CD4-positive, alpha-beta T cell (primary cell): ENCODE results near the gene NRXN3. TPM values are rescaled to one million over a fixed set of nuclear protein-coding genes. Genes with fewer than 3 reads are reported as not detected.

Experiments
- ATAC-seq: fragments of 200-7000 bp; cut with Tn5 transposase; one replicate; pipeline ENCODE4 v1.10.0; 2022; ENCODE audit warnings: mild to moderate bottlenecking; ENCODE audit not compliant: poor library complexity
- CTCF ChIA-PET: fragments of 350-600 bp; sonication (Branson Sonifier 250); formaldehyde crosslinking; loops from one replicate; lab custom pipeline; 2021; ENCODE audit warnings: antibody characterized with exemption, inconsistent platforms; lab: Charles Lee
- POLR2A ChIA-PET: fragments of 350-600 bp; sonication (Branson Sonifier 250); formaldehyde crosslinking; loops from one replicate; lab custom pipeline; 2021; ENCODE audit warnings: antibody characterized with exemption, inconsistent platforms; lab: Charles Lee
- DNase-seq, 14 experiments: peaks; one replicate each; pipeline ENCODE4 v3.0.0-alpha.2; 2013 to 2020; ENCODE audit warnings: mixed read lengths in 2 of 14
- H3K27ac ChIP-seq, 2 donors: one replicate each; pipeline versions ENCODE4 v1.5.1 to v1.7.0; 2013; ENCODE audit warnings: low read length in 2 of 2, low read depth in 1 of 2, mild to moderate bottlenecking in 1 of 2
- H3K27me3 ChIP-seq, 2 experiments: 1 replicate in 1 of 2; 2 replicates in 1 of 2; pipeline versions ENCODE4 v1.6.1 to v1.7.0; 2013; ENCODE audit warnings: low read length in 2 of 2, control low read depth in 1 of 2, mild to moderate bottlenecking in 1 of 2, moderate library complexity in 1 of 2; ENCODE audit not compliant: insufficient read depth in 2 of 2, control insufficient read depth in 1 of 2
- H3K36me3 ChIP-seq: one replicate; pipeline ENCODE4 v1.6.1; 2013; ENCODE audit warnings: low read length, control low read depth; ENCODE audit not compliant: insufficient read depth
- H3K4me1 ChIP-seq: one replicate; pipeline ENCODE4 v1.6.1; 2013; ENCODE audit warnings: low read length, control low read depth; ENCODE audit not compliant: insufficient read depth
- H3K4me3 ChIP-seq: one replicate; pipeline ENCODE4 v1.5.1; 2013; ENCODE audit warnings: mild to moderate bottlenecking, low read length, moderate library complexity
- H3K9me3 ChIP-seq, 2 experiments: 1 replicate in 1 of 2; 2 replicates in 1 of 2; pipeline versions ENCODE4 v1.6.1 to v1.7.0; 2013; ENCODE audit warnings: low read length in 2 of 2, mild to moderate bottlenecking in 2 of 2, control low read depth in 1 of 2, moderate library complexity in 1 of 2; ENCODE audit not compliant: control insufficient read depth in 1 of 2, insufficient read depth in 1 of 2
- H3K27ac Mint-ChIP-seq: one replicate; pipeline ENCODE4 v1.8.0; 2020; ENCODE audit warnings: mixed read lengths
- H3K27me3 Mint-ChIP-seq: one replicate; pipeline ENCODE4 v1.8.0; 2021; ENCODE audit warnings: mixed read lengths
- H3K36me3 Mint-ChIP-seq: one replicate; pipeline ENCODE4 v1.8.0; 2021; ENCODE audit warnings: low read depth, mixed read lengths
- H3K4me1 Mint-ChIP-seq: one replicate; pipeline ENCODE4 v1.8.0; 2021; ENCODE audit warnings: low read depth, mixed read lengths
- H3K4me3 Mint-ChIP-seq: one replicate; pipeline ENCODE4 v1.8.0; 2020; ENCODE audit warnings: mild to moderate bottlenecking, mixed read lengths
- H3K9me3 Mint-ChIP-seq: one replicate; pipeline ENCODE4 v1.8.0; 2020; ENCODE audit warnings: mixed read lengths
- CTCF ChIP-seq: fragments of 200-600 bp; IDR thresholded peaks from one replicate; pipeline ENCODE4 v1.8.0; 2022; ENCODE audit warnings: antibody characterized with exemption, mild to moderate bottlenecking
- intact Hi-C, 2 experiments: fragments of 100-400 bp; cut with DNase I in 1 of 2; cut with micrococcal nuclease in 1 of 2; formaldehyde crosslinking; loops; one replicate each; pipeline versions ENCODE4 v1.15.1 to v1.9.0; 2023 to 2025; cut with DNase I, micrococcal nuclease
- total RNA-seq, 174 experiments: library from RNA in 2 of 174; stranded (reverse) in 2 of 174; gene quantifications; one replicate each; pipeline ENCODE4 v1.2.3 and lab custom pipeline; 2021 to 2026

Gene NRXN3
- total RNA-seq, 2 experiments from 2014 or later, result not detected

GRCh38 chr14:78917462-78917861 lies 747.3 kb downstream of the NRXN3 start:
- Histone ChIP-seq H3K9me3 (no peaks in the 10 kb centered on the region), H3K4me3 (no peak overlapping the region), H3K4me1 (no peaks in the 10 kb centered on the region), H3K27ac (no peak overlapping the region), H3K27me3 (no peaks in the 10 kb centered on the region), H3K36me3 (no peaks in the 10 kb centered on the region)
- Mint-ChIP-seq H3K4me3 (no peak overlapping the region), H3K9me3 (no peaks in the 10 kb centered on the region), H3K4me1 (no peaks in the 10 kb centered on the region), H3K27ac (no peak overlapping the region), H3K27me3 (peaks cover 19% of the 10 kb centered on the region), H3K36me3 (no peaks in the 10 kb centered on the region)
- POLR2A ChIA-PET, result no interaction called here
- intact Hi-C loops, result no loop called here
- CTCF ChIA-PET, result no interaction called here
- no peak for DNase-seq
- ATAC-seq, result no peak
- TF ChIP-seq CTCF, result no peak

GRCh38 chr14:78921856-78922255 lies 751.7 kb downstream of the NRXN3 start:
- Mint-ChIP-seq H3K36me3 (no peaks in the 10 kb centered on the region), H3K4me1 (no peaks in the 10 kb centered on the region), H3K4me3 (no peak overlapping the region), H3K9me3 (no peaks in the 10 kb centered on the region), H3K27ac (no peak overlapping the region), H3K27me3 (no peaks in the 10 kb centered on the region)
- H3K9me3 ChIP-seq, result peaks cover 0 to 4% of the 10 kb centered on the region in 2 experiments
- H3K4me3 ChIP-seq, result no peak overlapping the region
- intact Hi-C loops, result no loop called here
- POLR2A ChIA-PET, result no interaction called here
- ATAC-seq, result no peak
- CTCF ChIA-PET, result no interaction called here
- DNase-seq, result no peak
- H3K27ac ChIP-seq, result no peak overlapping the region
- H3K27me3 ChIP-seq, result no peaks in the 10 kb centered on the region
- no peak for TF ChIP-seq CTCF
- no peaks in the 10 kb centered on the region for H3K36me3 ChIP-seq
- H3K4me1 ChIP-seq, result no peaks in the 10 kb centered on the region

GRCh38 chr14:78927261-78927660 lies 757.1 kb downstream of the NRXN3 start:
- no peak overlapping the region for H3K27ac Mint-ChIP-seq
- ATAC-seq (no peak), DNase-seq (no peak)
- Histone ChIP-seq H3K9me3 (peaks cover 0 to 4% of the 10 kb centered on the region in 2 experiments), H3K27me3 (no peaks in the 10 kb centered on the region), H3K36me3 (no peaks in the 10 kb centered on the region), H3K4me1 (no peaks in the 10 kb centered on the region), H3K4me3 (no peak overlapping the region), H3K27ac (no peak overlapping the region)
- peaks cover 6% of the 10 kb centered on the region for H3K27me3 Mint-ChIP-seq
- intact Hi-C loops, result no loop called here
- no peak overlapping the region for H3K4me3 Mint-ChIP-seq
- no peaks in the 10 kb centered on the region for H3K9me3 Mint-ChIP-seq
- ChIA-PET POLR2A (no interaction called here), CTCF (no interaction called here)
- TF ChIP-seq CTCF, result no peak
- no peaks in the 10 kb centered on the region for H3K4me1 Mint-ChIP-seq
- no peaks in the 10 kb centered on the region for H3K36me3 Mint-ChIP-seq
